Skin epidermis (tissue), 12 donors: ENCODE measurements around the gene TNNT2.

Experiments used
- H3K27ac ChIP-seq, 21 experiments: fragments of 200-600 bp; sonication (generic) in 11 of 21; one replicate each; pipeline ENCODE4 v1.5.0; 2020; ENCODE audit warnings: mild to moderate bottlenecking in 3 of 21, inconsistent platforms in 2 of 21, moderate library complexity in 2 of 21
- H3K4me3 ChIP-seq, 7 experiments: fragments of 200-600 bp; sonication (generic) in 2 of 7; one replicate each; pipeline ENCODE4 v1.5.0; 2020; ENCODE audit warnings: inconsistent platforms in 2 of 7, mild to moderate bottlenecking in 2 of 7, moderate library complexity in 1 of 7

Gene TNNT2

GRCh38 chr1:201377611-201378092, at the start of gene TNNT2:
TNNT2 (minus strand) TSS chr1:201377680; CDS start chr1:201373254, 4,426 bp downstream.
- Histone ChIP-seq H3K27ac (no peak within 1 kb of the TSS), H3K4me3 (no peak within 1 kb of the TSS)

- Histone ChIP-seq H3K27ac (no peak overlapping the region), H3K4me3 (no peak overlapping the region)
Observed at GRCh38 chr1:201426479-201427310, 49.2 kb upstream of the TNNT2 start.

- H3K27ac ChIP-seq = no peak overlapping the region
- H3K4me3 ChIP-seq = no peak overlapping the region
Observed at GRCh38 chr1:201424146-201424545, 46.7 kb upstream of the TNNT2 start.

- Histone ChIP-seq H3K4me3 (no peak overlapping the region), H3K27ac (no peak overlapping the region)
Observed at GRCh38 chr1:201423655-201424054, 46.2 kb upstream of the TNNT2 start.

GRCh38 chr1:201422436-201423030, 45.1 kb upstream of the TNNT2 start:
- Histone ChIP-seq H3K27ac (no peak overlapping the region), H3K4me3 (no peak overlapping the region)

- Histone ChIP-seq H3K27ac (no peak overlapping the region), H3K4me3 (no peak overlapping the region)
Observed at GRCh38 chr1:201422026-201422425, 44.5 kb upstream of the TNNT2 start.

- H3K4me3 ChIP-seq = no peak overlapping the region
- H3K27ac ChIP-seq = no peak overlapping the region
Observed at GRCh38 chr1:201421041-201421440, 43.6 kb upstream of the TNNT2 start.

GRCh38 chr1:201420608-201421002, 43.1 kb upstream of the TNNT2 start:
- no peak overlapping the region for H3K4me3 ChIP-seq
- H3K27ac ChIP-seq = no peak overlapping the region

GRCh38 chr1:201419746-201420607, 42.5 kb upstream of the TNNT2 start:
- no peak overlapping the region for H3K4me3 ChIP-seq
- no peak overlapping the region for H3K27ac ChIP-seq

GRCh38 chr1:201419256-201419655, 41.8 kb upstream of the TNNT2 start:
- Histone ChIP-seq H3K4me3 (no peak overlapping the region), H3K27ac (no peak overlapping the region)

- Histone ChIP-seq H3K4me3 (no peak overlapping the region), H3K27ac (no peak overlapping the region)
Observed at GRCh38 chr1:201418461-201418860, 41.0 kb upstream of the TNNT2 start.

- H3K4me3 ChIP-seq = no peak overlapping the region
Observed at GRCh38 chr1:201414051-201414738, 36.7 kb upstream of the TNNT2 start.

GRCh38 chr1:201411292-201411691, 33.8 kb upstream of the TNNT2 start:
- H3K27ac ChIP-seq = no peak overlapping the region
- H3K4me3 ChIP-seq = no peak overlapping the region

More at GRCh38 chr1:201414051-201414738, 36.7 kb upstream of the TNNT2 start:
- H3K27ac ChIP-seq = no peak overlapping the region

GRCh38 chr1:201409440-201409839, 32.0 kb upstream of the TNNT2 start:
- H3K27ac ChIP-seq = no peak overlapping the region
- H3K4me3 ChIP-seq = no peak overlapping the region

GRCh38 chr1:201408834-201409200, 31.3 kb upstream of the TNNT2 start:
- Histone ChIP-seq H3K27ac (no peak overlapping the region), H3K4me3 (no peak overlapping the region)

GRCh38 chr1:201408176-201408833, 30.8 kb upstream of the TNNT2 start:
- no peak overlapping the region for H3K4me3 ChIP-seq
- peak overlapping the region in 4 of 21 experiments; percentile 28 to 69 (median 60) for H3K27ac ChIP-seq

GRCh38 chr1:201406831-201407406, 29.4 kb upstream of the TNNT2 start:
- H3K27ac ChIP-seq = peak overlapping the region in 17 of 21 experiments; percentile 34 to 69 (median 58)
- H3K4me3 ChIP-seq = no peak overlapping the region

- H3K4me3 ChIP-seq = no peak overlapping the region
- peak overlapping the region in 3 of 21 experiments; percentile 22 to 69 (median 25) for H3K27ac ChIP-seq
Observed at GRCh38 chr1:201405484-201405831, 28.0 kb upstream of the TNNT2 start.
